DMS53 (cell line): ENCODE results near the gene CD207.
"Not testable (repeated sequence)": the region's sequence is repeated elsewhere in the genome, so short reads cannot be mapped to it uniquely, and the experiment has no call there.

Experiments
- DNase-seq: peaks from one replicate; lab custom pipeline; 2025; lab: John Stamatoyannopoulos, UW

The CD207 gene

DNA sequence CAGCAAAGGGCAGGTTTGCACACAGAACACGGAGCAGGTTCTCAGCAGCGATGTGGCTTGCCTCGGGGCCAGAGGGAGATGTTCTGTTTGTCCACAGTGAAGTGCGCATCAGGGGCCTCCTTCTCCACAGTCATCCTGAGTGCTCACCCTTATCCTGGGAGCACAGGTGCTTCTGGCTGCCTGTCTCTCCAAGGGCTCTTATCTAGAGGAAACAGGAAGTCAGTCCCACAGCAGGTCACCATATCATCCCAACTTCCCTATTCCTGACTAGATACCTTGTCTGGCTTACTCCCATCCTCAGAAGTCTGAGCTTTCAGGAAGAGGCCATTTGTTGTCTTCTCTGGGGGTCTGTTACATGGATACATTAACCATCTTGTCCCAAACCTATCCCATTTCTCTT is at the start of gene CD207:
TSS of gene CD207 (minus strand) at position 174 of the 400 bp plus-strand sequence. CDS start at position 134, 40 bp downstream.
- DNase-seq, result peak; percentile 79

DNA sequence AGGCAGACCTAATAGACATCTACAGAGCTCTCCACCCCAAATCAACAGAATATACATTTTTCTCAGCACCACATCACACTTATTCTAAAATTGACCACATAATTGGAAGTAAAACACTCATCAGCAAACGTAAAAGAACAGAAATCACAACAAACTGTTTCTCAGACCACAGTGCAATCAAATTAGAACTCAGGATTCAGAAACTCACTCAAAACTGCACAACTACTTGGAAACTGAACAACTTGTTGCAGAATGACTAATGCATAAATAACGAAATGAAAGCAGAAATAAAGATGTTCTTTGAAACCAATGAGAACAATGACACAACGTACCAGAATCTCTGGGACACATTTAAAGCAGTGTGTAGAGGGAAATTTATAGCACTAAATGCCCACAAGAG is 42.9 kb upstream of the CD207 start:
- not testable (repeated sequence) for DNase-seq

DNA sequence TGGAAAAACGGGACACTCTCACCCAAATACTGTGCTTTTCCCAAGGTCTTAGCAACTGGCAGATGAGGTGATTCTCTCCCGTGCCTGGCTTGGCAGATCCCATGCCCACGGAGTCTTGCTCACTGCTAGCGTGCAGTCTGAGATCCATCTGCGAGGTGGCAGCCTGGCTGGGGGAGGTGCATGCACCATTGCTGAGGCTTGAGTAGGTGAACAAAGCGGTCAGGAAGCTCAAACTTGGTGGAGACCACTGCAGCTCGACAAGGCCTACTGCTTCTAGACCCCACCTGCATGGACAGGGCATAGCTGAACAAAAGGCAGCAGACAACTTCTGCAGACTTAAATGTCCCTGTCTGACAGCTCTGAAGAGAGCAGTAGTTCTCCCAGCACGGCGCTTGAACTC is 40.5 kb upstream of the CD207 start:
- not testable (repeated sequence) for DNase-seq

DNA sequence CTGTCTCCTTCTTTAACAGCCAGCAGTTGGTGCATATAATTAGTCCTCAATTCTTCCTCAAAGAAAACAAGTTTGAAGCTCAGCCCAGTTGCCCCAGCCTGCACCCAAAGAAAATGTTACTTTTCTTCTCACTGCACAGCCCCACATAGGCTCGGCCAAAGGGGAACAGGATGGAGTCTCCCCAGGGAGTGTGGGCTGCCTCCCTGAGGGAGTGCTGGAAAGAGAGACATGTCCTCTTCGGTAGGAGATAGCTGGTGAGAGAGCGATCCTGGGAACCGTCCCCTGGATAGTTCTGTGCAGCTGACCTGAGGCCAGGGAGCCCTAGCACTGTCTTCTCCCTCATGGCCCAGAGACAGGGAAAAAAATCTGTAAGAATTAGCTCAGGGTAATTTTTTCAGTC is 37.9 kb upstream of the CD207 start:
- no peak for DNase-seq

DNA sequence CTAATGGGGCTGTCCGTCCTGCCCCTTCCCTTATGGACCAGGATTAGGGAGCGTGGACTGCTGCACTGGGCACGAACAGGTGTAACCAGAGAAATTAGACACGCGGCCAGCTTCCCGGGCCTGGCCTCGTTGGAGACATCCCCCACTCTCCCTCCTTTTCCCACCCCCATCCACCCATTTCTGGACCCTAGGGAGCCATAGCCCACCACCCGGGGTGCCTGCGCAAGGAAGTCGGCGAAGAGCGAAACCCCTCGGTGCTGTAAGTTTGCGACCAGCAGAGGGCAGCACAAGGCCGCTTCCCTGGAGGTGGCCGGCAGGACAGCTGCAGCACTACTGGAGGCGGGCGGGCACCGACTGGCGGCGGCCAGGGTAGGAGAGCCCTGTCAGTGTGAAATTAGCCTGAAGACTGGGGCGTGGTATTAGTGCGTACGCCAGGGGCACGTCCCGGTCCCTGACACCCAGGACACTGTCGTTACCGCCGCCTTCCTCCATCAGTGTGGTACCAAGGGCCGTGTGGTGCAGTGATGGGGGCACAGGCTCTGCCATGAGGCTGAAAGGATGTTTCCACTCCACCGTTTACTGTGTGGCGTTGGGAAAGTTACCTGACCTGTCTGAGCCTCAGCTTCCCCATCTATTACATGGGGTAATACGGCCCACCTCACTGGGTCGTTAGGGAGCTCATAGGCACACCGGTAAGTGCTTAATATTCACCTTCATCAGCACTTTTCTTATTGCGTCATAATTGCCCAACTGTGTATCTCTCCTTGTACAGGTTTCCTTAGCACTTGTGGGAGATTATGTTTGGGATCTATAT is 36.0 kb upstream of the CD207 start:
- peak; percentile 92 for DNase-seq

DNA sequence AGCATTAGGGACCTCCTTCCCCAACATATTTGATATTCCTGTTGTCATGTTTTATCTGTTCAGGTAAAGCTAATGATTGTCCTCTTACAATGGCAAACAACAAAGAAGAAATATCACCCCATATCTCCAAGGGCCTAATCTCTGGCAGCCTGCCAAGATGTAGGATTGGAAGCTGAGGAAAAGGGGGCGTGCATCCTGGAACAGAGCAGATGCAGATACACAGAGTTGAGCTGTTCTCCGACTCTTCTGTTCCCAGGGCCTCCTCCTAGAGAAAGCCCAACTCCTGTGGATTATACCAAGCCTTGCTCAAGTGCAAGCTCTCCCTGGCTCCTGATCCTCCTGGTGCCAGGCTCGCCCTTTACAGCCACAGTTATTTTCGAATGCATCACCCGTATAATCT is 35.2 kb upstream of the CD207 start:
- no peak for DNase-seq

DNA sequence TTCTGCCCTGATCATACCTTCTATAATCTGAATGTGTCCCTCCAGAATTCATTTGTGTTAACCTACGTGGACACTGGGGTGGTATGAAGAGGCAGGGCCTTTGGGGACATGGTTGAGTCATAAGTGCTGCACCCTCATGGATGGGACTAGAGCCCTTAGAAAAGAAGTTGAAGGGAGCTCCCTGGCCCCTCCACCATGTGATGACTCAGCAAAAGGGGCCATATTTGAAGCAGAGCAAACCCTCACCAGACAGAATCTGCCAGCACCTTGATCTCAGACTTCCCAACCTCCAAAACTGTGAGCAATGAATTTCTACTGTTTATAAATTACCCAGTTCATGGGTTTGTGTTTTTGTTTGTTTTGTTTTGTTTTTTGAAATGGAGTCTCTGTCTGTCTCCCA is 33.4 kb upstream of the CD207 start:
- no peak for DNase-seq

DNA sequence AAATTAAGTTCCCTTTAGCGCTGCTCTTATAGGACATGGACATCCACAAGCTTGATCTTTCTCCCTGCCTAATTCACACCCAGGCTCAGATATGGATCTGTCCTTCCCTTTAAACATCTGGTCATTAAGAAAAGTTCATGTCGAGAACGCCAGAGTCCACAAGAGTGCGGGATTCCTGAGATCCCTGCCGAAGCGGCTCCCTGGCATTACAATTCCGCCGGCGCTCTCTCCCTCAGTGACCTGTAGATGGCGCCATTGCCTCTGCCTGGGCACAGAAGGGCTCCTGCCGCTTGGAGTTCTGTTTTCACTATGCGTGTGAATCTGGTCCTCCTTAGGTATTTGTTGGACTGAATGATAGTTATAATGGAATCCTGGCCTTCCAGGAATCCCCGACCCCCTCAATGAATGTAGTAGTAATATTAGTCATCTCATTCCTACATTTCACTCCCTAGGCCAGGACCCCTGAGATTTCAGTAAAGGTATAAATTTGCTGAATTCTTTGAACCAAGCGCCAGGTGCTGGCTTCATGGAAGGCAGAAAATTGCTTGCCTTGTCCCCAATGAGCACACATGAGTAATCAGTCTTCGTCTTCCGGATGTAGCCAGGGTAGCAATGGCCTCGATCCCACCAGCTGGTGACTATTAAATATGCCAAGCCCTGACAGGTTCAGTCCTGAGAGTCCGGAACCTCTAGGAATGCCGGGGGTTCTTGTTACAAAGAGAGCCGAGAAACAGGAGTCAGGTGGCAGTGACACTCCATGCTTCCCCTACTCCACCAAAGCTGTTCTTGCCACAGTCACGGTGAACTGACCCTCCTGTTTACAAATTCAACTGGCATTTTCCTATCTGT is 26.4 kb upstream of the CD207 start:
- peak; percentile 86 for DNase-seq

DNA sequence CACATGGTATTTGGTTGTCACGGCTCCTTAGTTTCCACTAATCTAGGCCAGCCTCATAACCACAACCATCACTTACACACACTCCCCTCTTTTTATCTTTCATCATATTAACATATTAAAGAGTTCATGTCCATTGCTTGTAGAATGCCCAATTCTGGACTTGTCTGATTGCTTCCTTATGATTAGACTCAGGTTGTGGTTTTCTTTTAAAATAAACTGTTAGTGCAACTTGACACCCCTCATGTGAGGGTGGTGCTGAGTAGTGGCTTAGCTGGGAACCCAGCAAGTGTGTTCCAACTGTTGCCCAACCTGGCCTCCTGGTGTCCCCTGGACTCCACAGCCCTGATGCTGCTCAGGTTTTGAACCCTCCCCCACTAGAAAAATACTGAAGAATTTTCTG is 20.1 kb upstream of the CD207 start:
- DNase-seq, result no peak

DNA sequence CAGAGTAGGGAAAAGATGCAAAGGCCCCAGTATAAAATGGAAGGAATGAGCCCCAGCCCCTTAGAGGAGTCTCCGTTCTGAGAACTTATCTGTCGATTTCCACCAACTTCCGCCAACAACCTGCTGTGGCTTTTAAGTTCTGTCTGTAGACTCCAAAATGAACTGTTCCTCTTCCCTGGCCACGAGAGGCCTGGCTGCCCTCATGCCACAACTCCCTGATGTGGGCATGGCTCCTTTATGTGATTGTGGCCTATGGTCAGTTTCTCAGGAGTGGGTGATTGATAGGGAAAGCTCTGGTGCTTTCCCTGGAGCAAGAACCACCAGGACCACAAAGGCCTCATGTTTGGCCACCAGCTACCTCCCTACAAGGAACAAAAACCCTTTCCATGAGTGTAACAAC is 18.8 kb upstream of the CD207 start:
- DNase-seq, result no peak

DNA sequence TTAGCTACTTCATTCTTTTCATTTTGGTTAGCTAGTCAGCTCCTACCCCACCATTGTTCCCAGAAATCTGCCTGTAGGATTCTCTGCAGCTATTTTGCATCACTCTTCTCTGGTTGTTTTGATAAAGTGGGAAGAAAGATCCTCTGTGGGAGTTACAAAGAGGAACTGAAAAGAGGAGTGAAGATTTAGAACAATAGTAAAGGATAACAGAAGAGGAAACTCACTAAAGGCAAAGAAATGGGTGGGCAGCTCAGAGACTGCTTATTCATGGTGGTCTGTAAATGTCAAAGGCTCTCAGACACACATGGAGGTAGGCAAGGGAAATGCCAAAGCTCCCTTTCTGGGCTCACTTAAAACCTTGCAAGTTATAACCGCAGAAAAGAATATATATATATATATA is 17.2 kb upstream of the CD207 start:
- DNase-seq, result no peak

DNA sequence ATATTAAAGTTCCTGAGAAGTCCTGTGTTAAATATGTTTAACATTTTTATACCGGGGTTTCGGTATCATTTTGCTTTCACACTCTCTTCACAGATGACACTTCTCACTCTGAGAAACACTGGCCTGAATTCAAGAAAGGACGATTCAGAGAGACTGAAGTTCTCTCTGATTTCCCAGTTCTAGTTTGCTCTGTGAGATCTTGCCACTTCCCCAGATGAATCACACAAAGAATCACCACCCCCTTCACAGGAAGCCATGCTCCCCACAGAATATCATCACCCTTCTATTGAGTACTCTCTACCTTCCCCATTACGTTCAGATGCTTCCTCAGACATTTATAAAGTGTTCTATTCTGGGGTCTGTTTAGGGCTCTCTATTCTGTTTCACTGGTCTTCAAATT is 16.1 kb upstream of the CD207 start:
- no peak for DNase-seq

DNA sequence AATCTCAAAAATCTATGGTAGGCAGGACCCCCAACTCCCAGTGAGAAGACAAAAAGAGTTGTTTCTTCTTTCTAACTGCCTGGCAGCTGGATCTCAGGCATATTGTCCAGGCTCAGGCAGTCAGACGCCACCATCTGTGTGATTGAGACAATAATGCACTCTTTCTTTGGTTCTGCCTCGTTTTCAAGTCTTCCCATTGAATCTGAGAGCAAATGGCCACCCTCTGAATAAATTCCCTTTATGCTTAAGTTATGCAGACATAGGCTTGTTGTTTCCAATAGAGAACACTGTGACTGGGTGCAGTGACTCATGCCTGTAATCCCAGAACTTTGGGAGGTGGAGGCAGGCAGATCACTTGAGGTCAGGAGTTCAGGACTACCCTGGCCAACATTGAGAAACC is 15.3 kb upstream of the CD207 start:
- no peak for DNase-seq

DNA sequence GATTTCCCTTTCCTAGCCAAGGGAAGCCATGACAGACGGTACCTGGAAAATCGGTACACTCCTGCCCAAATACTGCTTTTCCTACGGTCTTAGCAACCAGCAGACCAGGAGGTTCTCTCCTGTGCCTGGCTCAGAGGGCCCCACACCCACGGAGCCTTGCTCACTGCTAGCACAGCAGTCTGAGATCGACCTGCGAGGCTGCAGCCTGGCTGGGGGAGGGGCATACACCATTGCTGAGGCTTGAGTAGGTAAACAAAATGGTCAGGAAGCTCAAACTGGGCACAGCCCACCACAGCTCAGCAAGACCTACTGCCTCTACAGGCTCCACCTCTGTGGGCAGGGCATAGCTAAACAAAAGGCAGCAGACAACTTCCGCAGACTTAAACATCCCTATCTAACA is 6.8 kb upstream of the CD207 start:
- no peak for DNase-seq

DNA sequence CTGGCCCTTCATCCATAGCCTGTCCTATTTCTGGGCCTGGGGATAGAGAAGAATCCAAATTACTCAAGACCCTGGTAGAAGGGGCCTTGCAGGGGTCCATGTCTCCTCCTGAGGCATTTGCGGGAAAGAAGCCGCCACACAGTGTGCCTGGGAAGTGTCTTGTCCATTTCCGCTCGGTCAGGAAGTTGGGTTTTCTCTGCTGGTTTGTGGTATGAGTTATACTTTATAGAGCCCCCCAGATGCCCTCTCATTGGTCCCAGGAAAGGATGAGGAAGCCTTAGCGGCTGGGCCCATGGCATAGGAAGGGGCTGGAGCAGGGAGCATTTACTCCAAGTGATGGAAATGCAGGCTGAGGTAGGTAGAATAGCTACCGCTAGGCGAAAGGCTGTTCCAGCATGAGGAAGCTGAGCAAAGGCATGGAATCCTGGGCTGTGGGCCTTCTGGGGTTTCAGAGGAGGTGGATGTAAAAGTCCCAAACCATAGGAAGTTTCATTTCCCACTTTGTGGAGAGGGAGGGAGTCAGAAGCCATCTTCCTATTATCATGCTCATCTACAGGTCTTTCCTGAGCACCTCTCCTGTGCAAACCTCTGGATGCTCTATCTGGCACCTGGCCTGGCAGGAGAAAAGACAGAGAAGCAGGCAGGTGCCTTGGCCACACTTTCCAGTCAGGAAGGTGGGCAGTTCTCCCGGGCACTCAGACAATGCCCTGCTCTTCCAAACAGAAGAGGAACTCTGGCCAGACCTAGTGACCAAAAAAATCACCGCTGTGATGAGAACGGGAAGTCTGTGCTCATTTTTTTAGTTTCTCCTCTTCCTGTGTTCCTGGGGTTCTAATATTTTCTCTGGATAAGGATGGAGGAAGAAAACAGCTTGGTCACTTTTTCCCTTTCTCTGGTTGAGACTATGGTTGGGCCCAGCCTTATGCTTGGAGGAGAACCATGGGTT is 2.6 kb upstream of the CD207 start:
- DNase-seq, result no peak

DNA sequence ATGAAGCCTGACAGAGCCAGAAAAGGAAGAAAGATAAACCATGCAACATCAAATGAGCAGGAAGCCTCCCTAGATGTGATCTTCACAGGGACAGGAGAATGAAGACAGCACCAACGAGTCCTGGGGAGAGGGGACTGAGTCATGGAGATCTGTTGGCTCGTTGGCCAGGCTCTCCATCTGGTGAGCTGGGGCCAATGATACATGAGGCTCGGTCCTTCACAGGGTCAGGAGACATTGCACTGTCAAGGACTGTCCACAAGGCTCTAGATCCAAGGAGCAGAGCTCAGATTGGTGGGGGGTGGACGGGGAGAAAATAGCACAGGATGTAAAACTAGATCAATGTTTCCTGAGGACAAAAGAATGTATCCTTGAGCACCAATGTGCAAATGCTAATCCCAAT is 735 bp downstream of the CD207 start:
- DNase-seq, result no peak

DNA sequence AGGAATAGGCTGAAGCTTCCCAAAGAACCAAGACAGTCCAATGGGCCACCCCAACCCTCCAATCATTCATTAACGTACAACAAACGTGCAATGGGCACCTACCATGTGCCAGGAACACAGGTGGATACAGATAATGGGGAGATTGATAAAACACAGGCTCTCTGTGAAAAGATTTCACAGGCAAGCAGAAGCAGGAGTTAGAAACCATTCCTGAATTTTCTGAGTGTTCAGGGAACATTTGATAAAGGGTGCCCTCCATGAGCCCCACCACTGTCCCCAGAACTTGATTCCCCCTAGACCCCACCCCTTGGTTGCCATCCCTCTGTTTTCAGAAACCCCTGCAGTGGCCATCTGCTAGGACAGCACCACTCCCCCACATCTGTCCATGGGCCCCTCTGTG is 1.5 kb downstream of the CD207 start:
- DNase-seq, result no peak

DNA sequence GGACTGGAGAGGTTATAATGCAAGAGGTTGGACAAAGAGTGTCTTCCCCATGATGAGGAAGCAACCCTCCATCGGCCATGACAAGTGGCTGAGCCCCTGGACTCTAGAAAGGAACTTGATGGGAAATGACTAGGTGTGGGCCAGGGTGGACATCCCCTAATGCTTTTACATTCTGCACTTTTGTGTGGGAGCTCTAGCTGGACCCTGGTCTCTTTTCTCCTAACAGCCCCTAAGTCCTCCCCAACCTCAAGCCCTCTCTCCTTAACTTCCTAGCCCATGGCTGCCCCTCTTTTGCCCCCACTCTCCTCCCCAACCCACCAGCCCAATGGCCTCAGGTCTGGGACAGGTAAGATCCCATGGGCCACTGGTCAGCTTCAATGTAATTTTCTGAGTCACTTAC is 2.4 kb downstream of the CD207 start:
- DNase-seq, result no peak

DNA sequence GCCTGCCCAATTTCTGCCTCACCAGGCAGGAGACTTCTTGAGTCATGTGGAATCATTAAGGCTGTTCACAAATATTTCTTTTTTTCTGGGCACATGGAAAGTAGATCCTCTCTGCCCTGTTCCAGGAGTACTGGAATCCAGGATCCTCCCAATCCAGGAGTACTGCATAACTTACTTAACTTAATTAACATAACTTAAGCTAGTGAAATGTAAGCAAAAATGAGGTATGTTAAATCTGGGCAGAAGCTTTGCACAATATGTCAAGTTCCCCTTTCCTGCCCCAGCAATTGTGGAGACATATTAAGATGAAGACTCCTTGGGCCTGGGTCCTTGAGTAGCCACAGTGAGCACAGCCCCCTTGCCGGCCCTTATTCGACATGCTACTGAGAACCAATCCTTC is 3.2 kb downstream of the CD207 start:
- no peak for DNase-seq

DNA sequence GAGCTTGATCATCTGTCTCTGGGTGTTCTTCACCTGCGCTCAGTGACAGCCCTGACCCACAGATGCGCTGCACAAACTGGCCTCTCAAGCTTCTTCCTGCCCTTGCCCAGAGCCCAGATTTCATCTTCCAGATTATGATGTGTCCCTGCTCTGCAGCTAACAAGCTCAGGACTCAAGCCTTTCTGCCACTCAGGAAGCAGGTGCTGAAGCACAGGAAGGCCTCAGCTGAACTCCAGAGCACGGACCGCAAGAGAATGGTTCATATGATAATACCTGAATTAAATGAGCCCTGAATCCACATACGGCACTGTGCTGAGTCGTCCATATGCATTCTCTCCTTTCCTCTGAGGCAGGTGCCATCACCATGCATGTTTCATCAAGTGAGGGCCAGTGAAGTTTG is 3.8 kb downstream of the CD207 start:
- DNase-seq, result no peak

DNA sequence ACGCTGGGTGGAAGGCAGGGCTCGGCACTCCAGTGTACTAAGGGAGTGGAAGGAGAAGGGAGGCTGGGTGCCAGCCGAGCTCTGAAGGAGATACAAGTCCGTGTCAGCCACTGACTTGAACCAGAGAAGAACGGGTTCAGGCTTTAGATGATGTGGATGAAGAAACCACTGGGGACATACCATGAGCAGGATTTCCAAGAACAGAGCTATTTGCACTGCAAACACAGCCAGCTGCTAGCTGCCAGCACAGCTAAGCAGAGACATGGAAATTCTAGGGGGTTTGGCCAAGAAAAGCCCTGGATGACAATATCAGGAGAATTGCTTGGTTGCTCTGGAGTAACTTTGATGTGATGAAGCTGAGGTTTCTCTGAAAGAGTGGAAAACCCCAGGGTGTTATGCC is 5.2 kb downstream of the CD207 start:
- DNase-seq, result no peak

DNA sequence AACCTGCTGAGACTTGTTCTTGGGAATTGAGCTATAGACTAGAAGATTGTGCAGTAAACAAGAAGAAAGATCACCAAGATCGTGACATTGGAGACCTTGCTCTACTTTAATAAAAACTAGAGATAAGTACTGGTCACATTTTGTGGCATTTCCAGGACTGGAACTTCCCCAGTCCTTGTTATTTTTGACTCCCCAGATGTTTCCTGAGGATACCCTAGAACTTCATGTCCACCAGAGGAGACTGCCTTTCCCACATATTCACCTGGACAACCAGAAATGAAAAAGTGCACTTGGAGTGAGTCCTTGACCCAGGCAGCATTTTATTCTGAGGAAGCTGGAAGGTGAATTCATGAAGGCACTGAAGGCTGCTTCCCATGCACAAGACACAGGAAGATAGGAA is 5.7 kb downstream of the CD207 start:
- no peak for DNase-seq
